Uterus (tissue), 2 donors: ENCODE measurements around the gene ZYG11A.

ENCODE experiments used
- CTCF ChIP-seq, 4 experiments: fragments of 200-600 bp in 2 of 4; fragments of 450-650 bp in 2 of 4; sonication (generic) in 2 of 4; IDR thresholded peaks; one replicate each; pipeline ENCODE4 v1.5.1; 2016 to 2019; ENCODE audit warnings: antibody characterized with exemption in 4 of 4, mild to moderate bottlenecking in 2 of 4, moderate library complexity in 1 of 4
- POLR2A ChIP-seq, 2 donors: fragments of 450-650 bp; IDR thresholded peaks; one replicate each; pipeline ENCODE4 v1.6.1; 2016; ENCODE audit warnings: antibody characterized with exemption in 2 of 2, mild to moderate bottlenecking in 1 of 2, moderate library complexity in 1 of 2

GRCh38 chr1:52848423-52848822 is 5.9 kb downstream of the ZYG11A start:
- TF ChIP-seq CTCF (IDR thresholded peaks at IDR 0.05) (no peak), POLR2A (IDR thresholded peaks at IDR 0.05) (no peak)
